ENCODE results near the gene OTOP3. TPM values are rescaled to one million over a fixed set of nuclear protein-coding genes. Genes with fewer than 3 reads are reported as not detected.

Gene OTOP3
- total RNA-seq, 1 experiment from 2014 or later = not detected

GRCh38 chr17:74978240-74978639, 42.5 kb downstream of the OTOP3 start (continued):
- TF ChIP-seq, protein P1, sequence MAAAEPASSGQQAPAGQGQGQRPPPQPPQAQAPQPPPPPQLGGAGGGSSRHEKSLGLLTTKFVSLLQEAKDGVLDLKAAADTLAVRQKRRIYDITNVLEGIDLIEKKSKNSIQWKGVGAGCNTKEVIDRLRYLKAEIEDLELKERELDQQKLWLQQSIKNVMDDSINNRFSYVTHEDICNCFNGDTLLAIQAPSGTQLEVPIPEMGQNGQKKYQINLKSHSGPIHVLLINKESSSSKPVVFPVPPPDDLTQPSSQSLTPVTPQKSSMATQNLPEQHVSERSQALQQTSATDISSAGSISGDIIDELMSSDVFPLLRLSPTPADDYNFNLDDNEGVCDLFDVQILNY (CRISPR knock-in tag; IDR thresholded peaks at IDR 0.05) = no peak
- TF ChIP-seq ZNF396 (CRISPR knock-in tag; IDR thresholded peaks at IDR 0.05; ENCODE audit: borderline replicate concordance) = no peak
- TF ChIP-seq FOXK1 (CRISPR knock-in tag; IDR thresholded peaks at IDR 0.05) = no peak
- TF ChIP-seq CREB1 (CRISPR knock-in tag; IDR thresholded peaks at IDR 0.05) = no peak
- no peak for TF ChIP-seq ZNF416 (CRISPR knock-in tag; IDR thresholded peaks at IDR 0.05)
- TF ChIP-seq ZNF138 (CRISPR knock-in tag; conservative IDR thresholded peaks at IDR 0.05) = no peak
- TF ChIP-seq, protein P2, sequence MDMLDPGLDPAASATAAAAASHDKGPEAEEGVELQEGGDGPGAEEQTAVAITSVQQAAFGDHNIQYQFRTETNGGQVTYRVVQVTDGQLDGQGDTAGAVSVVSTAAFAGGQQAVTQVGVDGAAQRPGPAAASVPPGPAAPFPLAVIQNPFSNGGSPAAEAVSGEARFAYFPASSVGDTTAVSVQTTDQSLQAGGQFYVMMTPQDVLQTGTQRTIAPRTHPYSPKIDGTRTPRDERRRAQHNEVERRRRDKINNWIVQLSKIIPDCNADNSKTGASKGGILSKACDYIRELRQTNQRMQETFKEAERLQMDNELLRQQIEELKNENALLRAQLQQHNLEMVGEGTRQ (CRISPR knock-in tag; IDR thresholded peaks at IDR 0.05) = no peak

GRCh38 chr17:74979408-74980146, 43.9 kb downstream of the OTOP3 start:
- TF ChIP-seq ATF1 (CRISPR knock-in tag; IDR thresholded peaks at IDR 0.05) = no peak
- no peak for TF ChIP-seq RORB (CRISPR knock-in tag; IDR thresholded peaks at IDR 0.05)
- no peak for TF ChIP-seq KAT7 (CRISPR knock-in tag; IDR thresholded peaks at IDR 0.05; ENCODE audit: borderline replicate concordance)
- no peak for TF ChIP-seq ZNF219 (CRISPR knock-in tag; IDR thresholded peaks at IDR 0.05; ENCODE audit: borderline replicate concordance)
- TF ChIP-seq CBFB (CRISPR knock-in tag; IDR thresholded peaks at IDR 0.05; ENCODE audit: low read depth) = no peak
- no peak for TF ChIP-seq ZNF281 (CRISPR knock-in tag; IDR thresholded peaks at IDR 0.05)
- no peak for TF ChIP-seq TCF7 (CRISPR knock-in tag; IDR thresholded peaks at IDR 0.05; ENCODE audit: low read depth)
- TF ChIP-seq CTCF (IDR thresholded peaks at IDR 0.05) = no peak
- TF ChIP-seq, protein P1 (CRISPR knock-in tag; IDR thresholded peaks at IDR 0.05) = no peak
- no peak for TF ChIP-seq OVOL2 (CRISPR knock-in tag; IDR thresholded peaks at IDR 0.05; ENCODE audit: borderline replicate concordance)
- TF ChIP-seq NFYB (CRISPR knock-in tag; conservative IDR thresholded peaks at IDR 0.05; ENCODE audit: low read depth) = no peak
- TF ChIP-seq TP53 (CRISPR knock-in tag; IDR thresholded peaks at IDR 0.05) = no peak
- TF ChIP-seq MXD4 (CRISPR knock-in tag; IDR thresholded peaks at IDR 0.05; ENCODE audit: borderline replicate concordance) = no peak
- TF ChIP-seq ERG (CRISPR knock-in tag; IDR thresholded peaks at IDR 0.05) = no peak
- TF ChIP-seq ZNF423 (CRISPR knock-in tag; IDR thresholded peaks at IDR 0.05) = no peak
- TF ChIP-seq JUN (CRISPR knock-in tag; IDR thresholded peaks at IDR 0.05) = no peak
- TF ChIP-seq, protein P3, sequence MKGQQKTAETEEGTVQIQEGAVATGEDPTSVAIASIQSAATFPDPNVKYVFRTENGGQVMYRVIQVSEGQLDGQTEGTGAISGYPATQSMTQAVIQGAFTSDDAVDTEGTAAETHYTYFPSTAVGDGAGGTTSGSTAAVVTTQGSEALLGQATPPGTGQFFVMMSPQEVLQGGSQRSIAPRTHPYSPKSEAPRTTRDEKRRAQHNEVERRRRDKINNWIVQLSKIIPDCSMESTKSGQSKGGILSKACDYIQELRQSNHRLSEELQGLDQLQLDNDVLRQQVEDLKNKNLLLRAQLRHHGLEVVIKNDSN (CRISPR knock-in tag; IDR thresholded peaks at IDR 0.05) = no peak
- no peak for TF ChIP-seq FOXJ3 (CRISPR knock-in tag; IDR thresholded peaks at IDR 0.05; ENCODE audit: borderline replicate concordance)
- H3K36me3 Mint-ChIP-seq = no peaks in the 10 kb centered on the region
- H3K27me3 Mint-ChIP-seq (ENCODE audit: low read depth) = peaks cover 48% of the 10 kb centered on the region
- peaks cover 13% of the 10 kb centered on the region for H3K4me1 Mint-ChIP-seq
- H3K9me3 Mint-ChIP-seq = no peaks in the 10 kb centered on the region
- DNase-seq (ENCODE audit: low spot score) = no peak
- CTCF ChIA-PET = interaction anchor here (1.2 to 1.8 kb wide), 4 partner anchors 18 to 222 kb away, joined by 3 to 6 read pairs (median 4); no protein-coding TSS in a partner anchor
- H3K4me3 Mint-ChIP-seq = no peak overlapping the region
- no peak for ATAC-seq
- no peak overlapping the region for H3K27ac Mint-ChIP-seq
- POLR2A ChIA-PET = interaction anchor here (0.7 kb wide), 1 partner anchor 14 kb away, joined by 6 read pairs; no protein-coding TSS in a partner anchor
